ENCODE measurements around the gene LUC7L.
"Not testable (repeated sequence)": the region's sequence is repeated elsewhere in the genome, so short reads cannot be mapped to it uniquely, and the experiment has no call there.

GRCh38 chr16:163139-163538, 66.1 kb downstream of the LUC7L start:
- not testable (repeated sequence) for TF ChIP-seq POLR2A, CTCF, EP300 (IDR thresholded peaks at IDR 0.05)

Data from ovary (tissue), 3 donors.